Measurements from ENCODE around the gene CYP19A1.

CYP19A1 gene

GRCh38 chr15:51234176-51234927 lies 104.0 kb downstream of the CYP19A1 start:
- POLR2A ChIA-PET, result no interaction called here
- Histone ChIP-seq H3K4me1 (ENCODE audit: control insufficient read depth, insufficient read depth, low read length) (peaks cover 5% of the 10 kb centered on the region), H3K27ac (ENCODE audit: extremely low read depth, low read depth, low read length) (no peak overlapping the region), H3K4me3 (ENCODE audit: low read depth, low read length) (no peak overlapping the region), H3K9me3 (ENCODE audit: control insufficient read depth, insufficient read depth, low read depth, low read length) (no peaks in the 10 kb centered on the region), H3K36me3 (ENCODE audit: control insufficient read depth in 2 of 2, insufficient read depth in 1 of 2, low read length in 2 of 2) (no peaks in the 10 kb centered on the region)
- TF ChIP-seq, protein P1, sequence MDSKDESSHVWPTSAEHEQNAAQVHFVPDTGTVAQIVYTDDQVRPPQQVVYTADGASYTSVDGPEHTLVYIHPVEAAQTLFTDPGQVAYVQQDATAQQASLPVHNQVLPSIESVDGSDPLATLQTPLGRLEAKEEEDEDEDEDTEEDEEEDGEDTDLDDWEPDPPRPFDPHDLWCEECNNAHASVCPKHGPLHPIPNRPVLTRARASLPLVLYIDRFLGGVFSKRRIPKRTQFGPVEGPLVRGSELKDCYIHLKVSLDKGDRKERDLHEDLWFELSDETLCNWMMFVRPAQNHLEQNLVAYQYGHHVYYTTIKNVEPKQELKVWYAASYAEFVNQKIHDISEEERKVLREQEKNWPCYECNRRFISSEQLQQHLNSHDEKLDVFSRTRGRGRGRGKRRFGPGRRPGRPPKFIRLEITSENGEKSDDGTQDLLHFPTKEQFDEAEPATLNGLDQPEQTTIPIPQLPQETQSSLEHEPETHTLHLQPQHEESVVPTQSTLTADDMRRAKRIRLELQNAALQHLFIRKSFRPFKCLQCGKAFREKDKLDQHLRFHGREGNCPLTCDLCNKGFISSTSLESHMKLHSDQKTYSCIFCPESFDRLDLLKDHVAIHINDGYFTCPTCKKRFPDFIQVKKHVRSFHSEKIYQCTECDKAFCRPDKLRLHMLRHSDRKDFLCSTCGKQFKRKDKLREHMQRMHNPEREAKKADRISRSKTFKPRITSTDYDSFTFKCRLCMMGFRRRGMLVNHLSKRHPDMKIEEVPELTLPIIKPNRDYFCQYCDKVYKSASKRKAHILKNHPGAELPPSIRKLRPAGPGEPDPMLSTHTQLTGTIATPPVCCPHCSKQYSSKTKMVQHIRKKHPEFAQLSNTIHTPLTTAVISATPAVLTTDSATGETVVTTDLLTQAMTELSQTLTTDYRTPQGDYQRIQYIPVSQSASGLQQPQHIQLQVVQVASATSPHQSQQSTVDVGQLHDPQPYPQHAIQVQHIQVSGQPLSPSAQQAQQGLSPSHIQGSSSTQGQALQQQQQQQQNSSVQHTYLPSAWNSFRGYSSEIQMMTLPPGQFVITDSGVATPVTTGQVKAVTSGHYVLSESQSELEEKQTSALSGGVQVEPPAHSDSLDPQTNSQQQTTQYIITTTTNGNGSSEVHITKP (tag by site-specific recombination; IDR thresholded peaks at IDR 0.05), result peak; percentile 45; the same call in 1 of the 2 replicates
- no peak for TF ChIP-seq BCL11A (tag by site-specific recombination; IDR thresholded peaks at IDR 0.05; ENCODE audit: low read depth)
- CTCF ChIA-PET, result interaction anchor here (0.7 kb wide), 2 partner anchors 9 to 150 kb away, joined by 3 to 5 read pairs; no protein-coding TSS in a partner anchor

DNA sequence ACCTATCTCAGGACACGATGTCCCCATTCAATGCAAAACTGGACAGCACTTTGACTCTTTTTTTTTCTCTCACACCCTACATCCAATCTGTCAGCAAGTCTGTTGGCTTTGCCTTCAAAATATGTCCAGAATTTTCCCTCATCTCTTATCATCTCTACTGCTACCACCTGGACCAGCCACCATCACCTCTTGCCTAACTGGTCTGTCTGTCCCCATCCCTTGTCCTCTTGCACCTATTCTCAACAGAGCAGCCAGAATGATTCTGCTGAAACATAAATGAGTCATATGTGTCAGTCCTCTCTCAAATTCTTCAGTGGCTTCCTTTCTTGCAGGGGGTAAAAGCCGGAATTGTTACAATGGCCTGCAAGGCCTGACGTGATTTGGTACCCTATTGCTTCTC lies 105.8 kb downstream of the CYP19A1 start:
- TF ChIP-seq OVOL3 (tag by site-specific recombination; IDR thresholded peaks at IDR 0.05), result no peak
- no peak for TF ChIP-seq ZNF488 (tag by site-specific recombination; IDR thresholded peaks at IDR 0.05)
- TF ChIP-seq ZNF629 (tag by site-specific recombination; IDR thresholded peaks at IDR 0.05), result no peak
- no peak overlapping the region for H3K27ac ChIP-seq (ENCODE audit: extremely low read depth, low read depth, low read length)
- H3K9me3 ChIP-seq (ENCODE audit: control insufficient read depth, insufficient read depth, low read depth, low read length), result no peaks in the 10 kb centered on the region
- H3K4me3 ChIP-seq (ENCODE audit: low read depth, low read length), result no peak overlapping the region
- peaks cover 5% of the 10 kb centered on the region for H3K4me1 ChIP-seq (ENCODE audit: control insufficient read depth, insufficient read depth, low read length)
- ChIA-PET CTCF (no interaction called here), POLR2A (no interaction called here)
- H3K36me3 ChIP-seq (ENCODE audit: control insufficient read depth in 2 of 2, insufficient read depth in 1 of 2, low read length in 2 of 2), result no peaks in the 10 kb centered on the region

DNA sequence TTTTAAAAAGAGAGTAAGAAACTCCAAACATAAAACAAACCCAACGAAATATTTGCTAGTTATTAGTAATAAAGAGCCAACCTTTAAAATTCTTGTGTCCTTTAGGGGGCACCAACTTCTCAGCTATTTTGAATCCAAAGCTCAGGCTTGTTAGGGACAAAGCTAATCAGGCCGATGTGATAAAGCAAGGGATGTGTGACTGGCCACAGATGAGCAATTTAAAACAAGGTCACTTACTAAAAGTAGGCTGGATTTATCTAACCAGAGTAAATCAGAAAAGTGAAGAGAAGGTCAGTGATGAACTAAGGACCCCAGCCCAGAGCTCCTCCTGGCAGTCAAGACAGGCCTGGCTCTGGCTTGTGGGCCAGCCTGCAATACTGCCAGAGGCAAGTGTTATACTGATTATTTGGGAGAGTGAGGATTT lies 108.5 kb downstream of the CYP19A1 start:
- Histone ChIP-seq H3K27ac (ENCODE audit: extremely low read depth, low read depth, low read length) (no peak overlapping the region), H3K4me1 (ENCODE audit: control insufficient read depth, insufficient read depth, low read length) (no peaks in the 10 kb centered on the region), H3K36me3 (ENCODE audit: control insufficient read depth in 2 of 2, insufficient read depth in 1 of 2, low read length in 2 of 2) (no peaks in the 10 kb centered on the region), H3K4me3 (ENCODE audit: low read depth, low read length) (no peak overlapping the region), H3K9me3 (ENCODE audit: control insufficient read depth, insufficient read depth, low read depth, low read length) (no peaks in the 10 kb centered on the region)
- ChIA-PET CTCF (interaction anchor here (0.6 to 4.8 kb wide), 14 partner anchors 9 to 307 kb away, joined by 3 to 34 read pairs (median 3); no protein-coding TSS in a partner anchor), POLR2A (interaction anchor here (0.9 kb wide), 1 partner anchor 67 kb away, joined by 4 read pairs; no protein-coding TSS in a partner anchor)
- 0 out of 2 replicates have a peak, but pooled peaks have one; percentile 15 for TF ChIP-seq CTCF (tag by site-specific recombination; IDR thresholded peaks at IDR 0.05)
- TF ChIP-seq ZFP3 (tag by site-specific recombination; IDR thresholded peaks at IDR 0.05; ENCODE audit: low read depth), result no peak
- TF ChIP-seq ZNF654 (tag by site-specific recombination; IDR thresholded peaks at IDR 0.05; ENCODE audit: low read depth), result 0 out of 2 replicates have a peak, but pooled peaks have one; percentile 30
